HepG2 (cell line): ENCODE data around the gene GJD4. TPM values are rescaled to one million over a fixed set of nuclear protein-coding genes. Genes with fewer than 3 reads are reported as not detected.

Source experiments
- ATAC-seq: fragments of 200-7000 bp; cut with Tn5 transposase; 3 replicates; pipeline ENCODE4 v1.9.1; 2020; ENCODE audit warnings: mild to moderate bottlenecking, moderate library complexity
- BruUV-seq: library from RNA; stranded (reverse); fragments of 400-500 nt; replicated peaks from 2 replicates; lab custom pipeline; 2021; lab: Mats Ljungman, UMichigan
- CTCF ChIA-PET: fragments of 300-600 bp; formaldehyde crosslinking; extraction: SDS; loops from one replicate; lab custom pipeline; 2021; ENCODE audit warnings: low total read pairs, inconsistent platforms, low intra/inter-chr PET ratio; lab: Yijun Ruan, JAX
- POLR2A ChIA-PET: fragments of 350-600 bp; sonication (Branson Sonifier 250); formaldehyde crosslinking; loops from one replicate; lab custom pipeline; 2020; ENCODE audit warnings: antibody characterized with exemption, inconsistent platforms; lab: Yijun Ruan, JAX
- DNase-seq: peaks from one replicate; pipeline ENCODE4 v3.0.0-alpha.2; 2015; ENCODE audit warnings: low spot score
- FAIRE-seq: peaks from 3 replicates; lab custom pipeline; 2011; peaks lifted over from hg19 to GRCh38; lab: Jason Lieb, UNC
- H2AFZ ChIP-seq: one replicate; pipeline ENCODE4 v1.6.1; 2011; ENCODE audit warnings: low read length, inconsistent platforms
- H3K27ac ChIP-seq: fragments of 300-600 bp; 3 replicates; pipeline ENCODE4 v1.8.0; 2011; ENCODE audit warnings: mixed run types, mild to moderate bottlenecking, mixed read lengths, low read length, inconsistent platforms; ENCODE audit not compliant: insufficient read depth; ENCODE audit errors: extremely low read length
- H3K27me3 ChIP-seq, 2 experiments: fragments of 200-600 bp in 1 of 2; 2 replicates in 1 of 2; 3 replicates in 1 of 2; pipeline versions ENCODE4 v1.6.0 to v1.8.0; 2011; ENCODE audit warnings: low read length in 2 of 2, mild to moderate bottlenecking in 2 of 2, moderate library complexity in 2 of 2, inconsistent platforms in 1 of 2; ENCODE audit not compliant: insufficient read depth in 2 of 2, control insufficient read depth in 1 of 2
- H3K36me3 ChIP-seq, 2 experiments: fragments of 200-600 bp in 1 of 2; replicated peaks in 1 of 2; 2 replicates in 1 of 2; 3 replicates in 1 of 2; pipeline versions ENCODE4 v1.5.1 to v1.8.0; 2011; ENCODE audit warnings: low read length in 2 of 2, inconsistent platforms in 1 of 2; ENCODE audit not compliant: insufficient read depth in 2 of 2, control insufficient read depth in 1 of 2
- H3K4me1 ChIP-seq: 2 replicates; pipeline ENCODE4 v1.5.1; 2012; ENCODE audit warnings: low read length, inconsistent platforms; ENCODE audit not compliant: insufficient read depth
- H3K4me2 ChIP-seq: 2 replicates; pipeline ENCODE4 v1.6.0; 2011; ENCODE audit warnings: low read depth, low read length, inconsistent platforms
- H3K4me3 ChIP-seq, 3 experiments: fragments of 200-600 bp in 1 of 3; sonication (generic), shearing (Covaris generic) in 1 of 3; replicated peaks in 1 of 3; 2 replicates each; pipeline ENCODE4 v1.5.1; 2011 to 2016; ENCODE audit warnings: low read length in 3 of 3, inconsistent platforms in 2 of 3, low read depth in 2 of 3, mild to moderate bottlenecking in 2 of 3, control low read depth in 1 of 3, mixed read lengths in 1 of 3; ENCODE audit not compliant: insufficient read depth in 1 of 3
- H3K79me2 ChIP-seq: one replicate; pipeline ENCODE4 v1.6.1; 2011; ENCODE audit warnings: low read length, inconsistent platforms; ENCODE audit not compliant: insufficient read depth
- H3K9ac ChIP-seq: 2 replicates; pipeline ENCODE4 v1.6.0; 2011; ENCODE audit warnings: mild to moderate bottlenecking, low read depth, low read length, inconsistent platforms; ENCODE audit not compliant: insufficient read depth
- H3K9me3 ChIP-seq: 2 replicates; pipeline ENCODE4 v1.5.1; 2012; ENCODE audit warnings: mild to moderate bottlenecking, low read length
- H4K20me1 ChIP-seq: 2 replicates; pipeline ENCODE4 v1.6.0; 2011; ENCODE audit warnings: inconsistent platforms, mild to moderate bottlenecking, low read length, moderate library complexity; ENCODE audit not compliant: insufficient read depth
- ATAD3A ChIP-seq: sonication (generic); formaldehyde crosslinking; IDR thresholded peaks from 2 replicates; pipeline ENCODE4 v1.4.0; 2020; ENCODE audit warnings: missing genetic modification reagents
- CCAR2 ChIP-seq: fragments of 200-400 bp; formaldehyde crosslinking; optimal IDR thresholded peaks from 2 replicates; pipeline ENCODE3; 2018; ENCODE audit warnings: low read depth, mild to moderate bottlenecking, low read length, moderate library complexity
- FOXP1 ChIP-seq, 2 experiments: fragments of 450-650 bp in 1 of 2; IDR thresholded peaks; 2 replicates each; pipeline ENCODE4 v1.6.1; 2017 to 2018; ENCODE audit warnings: antibody characterized with exemption in 1 of 2
- HOXA3 ChIP-seq: sonication (generic); formaldehyde crosslinking; IDR thresholded peaks from 2 replicates; pipeline ENCODE4 v1.5.0; 2020; ENCODE audit warnings: missing genetic modification reagents
- MIXL1 ChIP-seq: IDR thresholded peaks from 2 replicates; pipeline ENCODE4 v1.6.1; 2016
- MXI1 ChIP-seq: IDR thresholded peaks from 3 replicates; pipeline ENCODE4 v1.6.1; 2012; ENCODE audit warnings: low read depth, low read length, inconsistent platforms, borderline replicate concordance
- NCOA5 ChIP-seq: sonication (generic); formaldehyde crosslinking; IDR thresholded peaks from 2 replicates; pipeline ENCODE4 v1.4.0; 2020; ENCODE audit warnings: missing genetic modification reagents
- PAX8 ChIP-seq: sonication (generic); formaldehyde crosslinking; IDR thresholded peaks from 2 replicates; pipeline ENCODE4 v1.8.0; 2022; ENCODE audit warnings: mild to moderate bottlenecking, missing genetic modification reagents, borderline replicate concordance
- TERF1 ChIP-seq: sonication (generic); formaldehyde crosslinking; IDR thresholded peaks from 2 replicates; pipeline ENCODE4 v1.8.0; 2022; ENCODE audit warnings: mild to moderate bottlenecking, missing genetic modification reagents, moderate library complexity
- ZFP36L2 ChIP-seq: sonication (generic); formaldehyde crosslinking; IDR thresholded peaks from 2 replicates; pipeline ENCODE4 v1.4.0; 2020; ENCODE audit warnings: missing genetic modification reagents
- WGBS: methylation state at CpG from one replicate; pipeline ENCODE4 v1.1.6; 2017; ENCODE audit warnings: low lambda C conversion rate; 5-methylcytosine and 5-hydroxymethylcytosine counted together
- in situ Hi-C: cut with HindIII; loops from 2 replicates; pipeline ENCODE4 v1.10.0; 2017; ENCODE audit warnings: low pct_unique_long_range_greater_than_20kb; ENCODE audit not compliant: extremely low pct_ligation_motif_present
- intact Hi-C: fragments of 100-400 bp; cut with micrococcal nuclease; formaldehyde crosslinking; loops from one replicate; pipeline ENCODE4 v1.10.0; 2022; ENCODE audit not compliant: unreplicated experiment
- polyA plus RNA-seq, 8 experiments: library from polyadenylated mRNA; depleted of rRNA in 3 of 8; stranded (reverse) in 7 of 8; unstranded in 1 of 8; fragments of >200 nt; fragmentation: Illumina TruSeq in 4 of 8; extraction: Trizol in 4 of 8; gene quantifications; 2 replicates each; pipeline versions ENCODE4 v1.2.1 to v1.2.3, GENCODE V29; 2011 to 2016; ENCODE audit warnings: low read depth in 4 of 8, missing spikeins in 1 of 8, mixed read lengths in 1 of 8; ENCODE audit not compliant: insufficient read depth in 1 of 8
- total RNA-seq, 5 experiments: library from RNA; depleted of rRNA; stranded (reverse); fragments of >200 nt; fragmentation: Illumina TruSeq; extraction: Trizol; gene quantifications; 2 replicates each; pipeline ENCODE4 v1.2.3, GENCODE V29; 2016; ENCODE audit warnings: low read depth in 1 of 5

The GJD4 gene
- total and polyA plus RNA-seq, 2 of the 13 experiments (the other 11 are each of a cell fraction or from before 2014, with no cell fraction given) = not detected

- DNase-seq = no peak
- Histone ChIP-seq H3K4me3 (no peak overlapping the region), H2AFZ (no peak overlapping the region), H3K79me2 (no peaks in the 10 kb centered on the region), H4K20me1 (no peaks in the 10 kb centered on the region), H3K4me2 (no peak overlapping the region), H3K27me3 (no peaks in the 10 kb centered on the region), H3K4me1 (no peaks in the 10 kb centered on the region), H3K36me3 (peaks cover 11 to 57% of the 10 kb centered on the region in 2 experiments; a peak in 4 of 5 replicates), H3K9ac (no peak overlapping the region), H3K9me3 (no peaks in the 10 kb centered on the region), H3K27ac (no peak overlapping the region)
- intact Hi-C loops = no loop called here
- no peak for FAIRE-seq
- no TSS peak for BruUV-seq
- CTCF ChIA-PET = no interaction called here
- 98% methylated on average over 6 of the region's 6 CpGs for WGBS
- in situ Hi-C loops = loop anchor here (25.0 kb wide), 1 partner anchor 444 kb away; no protein-coding TSS in a partner anchor
- TF ChIP-seq PAX8 (CRISPR knock-in tag) = no peak
- POLR2A ChIA-PET = interaction anchor here (0.7 kb wide), 1 partner anchor 430 kb away, joined by 3 read pairs; the partner anchor contains the start of gene CREM
- no peak for ATAC-seq
Measured at GRCh38 chr10:35555962-35556930, 48.9 kb upstream of the GJD4 start.

- no peak overlapping the region for H2AFZ ChIP-seq
- no peaks in the 10 kb centered on the region for H3K79me2 ChIP-seq
- no peaks in the 10 kb centered on the region for H3K27me3 ChIP-seq
- TF ChIP-seq ATAD3A (CRISPR knock-in tag) = no peak
- TF ChIP-seq CCAR2 = no peak
- TF ChIP-seq FOXP1 (IDR thresholded peaks at IDR 0.05) = no peak
- no peak for TF ChIP-seq FOXP1 (CRISPR knock-in tag; IDR thresholded peaks at IDR 0.05)
- TF ChIP-seq HOXA3 (CRISPR knock-in tag) = no peak
- TF ChIP-seq TERF1 = no peak
- no peak for TF ChIP-seq ZFP36L2 (CRISPR knock-in tag)
- no peak for TF ChIP-seq MXI1
- TF ChIP-seq NCOA5 = no peak
- no peak for TF ChIP-seq MIXL1 (CRISPR knock-in tag)
- no peaks in the 10 kb centered on the region for H4K20me1 ChIP-seq
- no peak overlapping the region for H3K4me3 ChIP-seq
- WGBS = 100% methylated on average over 1 of the region's 1 CpG
- BruUV-seq = no TSS peak
- H3K4me2 ChIP-seq = no peak overlapping the region
- no peak for FAIRE-seq
- CTCF ChIA-PET = no interaction called here
- H3K4me1 ChIP-seq = no peaks in the 10 kb centered on the region
- H3K27ac ChIP-seq = no peak overlapping the region
- no peak for ATAC-seq
- in situ Hi-C loops = loop anchor here (25.0 kb wide), 1 partner anchor 446 kb away; no protein-coding TSS in a partner anchor
- POLR2A ChIA-PET = no interaction called here
- no peak overlapping the region for H3K9ac ChIP-seq
- H3K9me3 ChIP-seq = no peaks in the 10 kb centered on the region
- H3K36me3 ChIP-seq = peaks cover 10 to 53% of the 10 kb centered on the region in 2 experiments; a peak in 4 of 5 replicates
- DNase-seq = no peak
- intact Hi-C loops = no loop called here
Measured at GRCh38 chr10:35558276-35558675, 46.9 kb upstream of the GJD4 start.
